Heart left ventricle (tissue), 13 donors: ENCODE measurements around the gene CLSTN2.

Experiments used
- POLR2A ChIP-seq, 2 donors: fragments of 450-650 bp; IDR thresholded peaks; one replicate each; pipeline ENCODE4 v1.6.1; 2017; ENCODE audit warnings: antibody characterized with exemption in 2 of 2, mild to moderate bottlenecking in 2 of 2, moderate library complexity in 2 of 2
- TF ChIP-seq, protein P1 (sequence below), 12 donors: fragments of 200-600 bp; sonication (generic) in 4 of 12; IDR thresholded peaks; one replicate each; pipeline versions ENCODE4 v1.5.0 to v1.8.0; 2018 to 2022; ENCODE audit warnings: antibody characterized with exemption in 12 of 12, mild to moderate bottlenecking in 5 of 12
- donor health status: ischemic (EF 13 %, LVEDD 7.1; RV severe dilation, severe dysfunction).
- donor health status: DM: no; HTN: yes; CAD: no.
- donor health status: DM: no; HTN: no; CAD: no.
- donor health status: ischemic (EF 25% LVEDD 6.9; RV normal size, moderate dysfunction).
- donor health status: ischemic (EF 25% LVEDD 5.7; RV mildly dilated, moderate dysfunction).
- donor health status: ischemic (EF 35%, LVEDD 5.7; RV mildly dilated, moderate dysfunction).
- donor health status: nonischemic (EF 11% LVEDD 7.7; RV severe dilation, severe dysfunction).
- donor health status: DM: yes; HTN: yes; CAD: no.
- donor health status: PGD.
- donor health status: ischemic (EF 29% LVEDD 5.4; RV normal size, mild dysfunction).
- donor health status: nonischemic (EF 23%, LVEDD 6.1; RV moderate dilation, normal function).

- TF ChIP-seq, protein P1, sequence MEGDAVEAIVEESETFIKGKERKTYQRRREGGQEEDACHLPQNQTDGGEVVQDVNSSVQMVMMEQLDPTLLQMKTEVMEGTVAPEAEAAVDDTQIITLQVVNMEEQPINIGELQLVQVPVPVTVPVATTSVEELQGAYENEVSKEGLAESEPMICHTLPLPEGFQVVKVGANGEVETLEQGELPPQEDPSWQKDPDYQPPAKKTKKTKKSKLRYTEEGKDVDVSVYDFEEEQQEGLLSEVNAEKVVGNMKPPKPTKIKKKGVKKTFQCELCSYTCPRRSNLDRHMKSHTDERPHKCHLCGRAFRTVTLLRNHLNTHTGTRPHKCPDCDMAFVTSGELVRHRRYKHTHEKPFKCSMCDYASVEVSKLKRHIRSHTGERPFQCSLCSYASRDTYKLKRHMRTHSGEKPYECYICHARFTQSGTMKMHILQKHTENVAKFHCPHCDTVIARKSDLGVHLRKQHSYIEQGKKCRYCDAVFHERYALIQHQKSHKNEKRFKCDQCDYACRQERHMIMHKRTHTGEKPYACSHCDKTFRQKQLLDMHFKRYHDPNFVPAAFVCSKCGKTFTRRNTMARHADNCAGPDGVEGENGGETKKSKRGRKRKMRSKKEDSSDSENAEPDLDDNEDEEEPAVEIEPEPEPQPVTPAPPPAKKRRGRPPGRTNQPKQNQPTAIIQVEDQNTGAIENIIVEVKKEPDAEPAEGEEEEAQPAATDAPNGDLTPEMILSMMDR (IDR thresholded peaks at IDR 0.05), result no peak
- no peak for TF ChIP-seq POLR2A (IDR thresholded peaks at IDR 0.05)
Observed at GRCh38 chr3:140242818-140243276, 307.9 kb downstream of the CLSTN2 start.
